Superior temporal gyrus (tissue), 1 donor: Measurements from ENCODE around the gene TEDDM1.
A peak's percentile ranks its signal among the peaks of the same experiment; 100 is the strongest.
"Not testable (repeated sequence)": the region's sequence is repeated elsewhere in the genome, so short reads cannot be mapped to it uniquely, and the experiment has no call there.

ENCODE experiments used
- DNase-seq: peaks from one replicate; pipeline ENCODE4 v3.0.0-alpha.2; 2016; ENCODE audit errors: extremely low spot score

Gene TEDDM1, protein sequence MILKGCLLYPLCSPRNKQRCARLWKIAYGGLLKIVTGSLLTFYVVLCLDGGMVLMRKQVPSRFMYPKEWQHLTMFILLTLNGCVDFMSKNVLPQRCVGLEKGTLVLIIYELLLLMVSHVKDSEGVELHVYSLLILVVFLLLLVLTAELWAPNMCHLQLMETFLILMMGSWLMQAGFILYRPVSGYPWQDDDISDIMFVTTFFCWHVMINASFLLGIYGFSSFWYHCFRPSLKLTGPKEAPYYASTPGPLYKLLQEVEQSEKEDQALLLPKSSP

DNA sequence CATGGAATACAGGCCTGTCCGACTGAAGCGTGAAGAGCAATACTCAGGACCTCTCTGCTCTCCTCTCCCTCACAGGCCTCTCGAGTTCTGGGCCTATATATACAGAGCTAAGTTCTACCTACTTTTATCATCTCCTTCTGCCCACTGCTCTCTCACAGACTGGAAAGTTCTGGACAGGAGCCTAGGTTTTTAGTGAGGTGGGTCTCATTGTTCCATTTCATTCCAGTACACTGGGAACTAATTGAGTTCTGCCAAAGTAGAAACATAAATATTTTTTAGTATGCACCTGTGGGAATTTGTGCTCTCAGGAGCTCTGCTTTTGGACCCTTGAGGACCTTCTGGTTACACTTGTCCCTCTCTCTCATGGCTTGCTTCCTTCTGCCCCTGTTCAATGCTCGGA lies at the start of gene TEDDM1:
Gene TEDDM1 (minus strand): TSS at position 101 of the 400 bp plus-strand sequence. CDS start 182 bp downstream, outside the sequence.
- DNase-seq = no peak

DNA sequence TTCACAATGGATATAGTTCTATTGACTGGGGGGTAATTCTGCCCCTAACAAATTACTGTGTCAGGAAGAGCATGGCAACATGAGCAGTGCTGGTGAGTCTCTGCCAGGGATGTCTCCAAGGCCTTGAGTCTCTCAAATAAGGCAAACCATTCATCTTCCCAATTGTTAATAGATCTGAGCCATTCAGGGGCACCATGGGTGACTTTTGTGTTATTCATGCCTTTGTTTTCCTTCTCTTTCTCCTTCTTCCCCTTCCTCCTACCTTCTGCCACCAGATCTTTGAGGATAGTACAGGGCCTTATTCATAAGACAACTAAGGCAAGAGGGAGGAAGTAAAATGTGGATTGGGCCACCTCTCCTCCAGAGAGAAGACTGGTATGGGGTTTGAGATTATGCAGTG lies 49.6 kb upstream of the TEDDM1 start, which contains the start of gene RGSL1:
Gene RGSL1 (plus strand): TSS at position 60 of the 400 bp plus-strand sequence. CDS start 20 bp downstream, at position 80.
- DNase-seq = no peak

DNA sequence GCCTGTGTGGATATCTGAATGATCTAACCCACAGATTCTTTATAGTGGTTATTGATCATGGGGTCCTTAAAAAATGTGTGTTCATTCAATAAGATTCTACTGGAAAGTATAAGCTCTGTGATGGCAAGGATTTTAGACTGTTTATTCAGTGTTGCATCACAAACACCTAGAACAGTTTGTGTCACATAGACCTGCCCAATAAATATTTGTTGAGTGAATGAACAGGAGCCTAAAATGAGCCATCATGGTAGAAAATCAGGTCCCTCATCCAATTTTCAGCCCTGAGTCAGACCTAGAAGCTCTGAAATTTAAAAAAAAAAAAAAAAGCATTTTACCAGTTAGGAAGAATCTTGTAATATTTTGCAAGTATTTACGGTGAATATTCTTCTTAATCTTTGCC lies 47.2 kb upstream of the TEDDM1 start:
- DNase-seq = no peak

DNA sequence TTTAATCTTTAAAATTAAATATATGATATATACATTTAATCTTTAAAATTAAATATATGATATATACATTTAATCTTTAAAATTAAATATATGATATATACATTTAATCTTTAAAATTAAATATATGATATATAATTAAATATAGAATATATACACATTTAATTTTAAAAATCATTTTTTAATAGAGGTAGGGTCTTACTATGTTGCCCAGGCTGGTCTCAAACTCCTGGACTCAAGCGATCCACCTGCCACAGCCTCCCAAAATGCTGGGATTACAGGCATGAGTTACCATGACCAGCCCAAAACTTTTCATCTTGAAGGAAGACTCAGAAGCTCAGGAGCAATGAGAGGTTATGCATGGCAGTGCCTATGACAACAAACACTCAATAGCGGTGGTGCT lies 46.7 kb upstream of the TEDDM1 start:
- DNase-seq = not testable (repeated sequence)

DNA sequence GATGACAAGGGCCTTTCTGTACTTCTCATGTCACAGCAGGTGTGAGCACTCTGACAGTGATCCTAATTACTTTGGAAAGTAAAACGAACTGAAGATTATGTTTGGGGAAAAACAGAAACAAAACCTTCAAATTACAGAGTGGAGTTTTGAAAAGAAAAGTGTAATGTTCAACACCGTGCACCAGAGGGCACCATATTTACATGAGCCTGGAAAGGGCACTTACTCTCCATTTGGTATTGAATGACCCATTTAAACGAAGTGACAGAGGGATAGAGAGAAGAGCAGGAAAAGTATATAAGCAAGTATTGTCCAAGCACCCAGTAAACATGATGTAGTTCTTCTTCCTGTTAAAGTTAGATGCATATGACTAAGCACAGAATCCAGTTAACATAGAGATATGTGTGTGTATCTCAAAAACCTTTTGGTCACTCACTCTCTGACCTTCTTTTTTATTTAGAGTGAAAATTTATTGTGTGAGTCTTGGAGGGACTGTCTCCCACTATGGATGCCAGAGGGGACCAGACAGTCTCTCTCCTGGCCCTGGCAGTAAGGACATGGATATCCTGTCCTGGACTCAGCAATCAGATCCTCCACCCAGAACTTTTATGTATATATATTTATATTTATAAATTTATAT lies 45.7 kb upstream of the TEDDM1 start:
- DNase-seq = peak; percentile 47

DNA sequence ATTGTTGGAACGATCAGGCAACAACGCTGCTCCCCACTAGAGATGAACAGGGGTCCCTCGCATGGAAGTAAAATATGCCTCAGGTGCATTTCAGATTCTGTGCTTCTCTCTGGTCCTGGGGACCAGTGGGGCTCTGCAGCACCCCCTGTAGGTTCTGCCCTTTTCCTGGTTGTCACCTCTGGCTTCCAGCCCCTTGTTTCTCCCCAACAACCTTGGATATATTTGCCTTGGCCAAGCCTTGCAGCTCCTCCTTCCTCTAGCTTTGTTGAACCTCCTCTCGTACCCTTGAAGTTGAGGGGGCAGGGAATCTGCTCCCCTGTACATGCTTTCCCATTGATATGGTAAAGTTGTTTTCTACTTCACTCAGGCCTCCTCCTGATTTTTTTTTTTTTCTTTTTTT lies 44.0 kb upstream of the TEDDM1 start:
- DNase-seq = no peak

DNA sequence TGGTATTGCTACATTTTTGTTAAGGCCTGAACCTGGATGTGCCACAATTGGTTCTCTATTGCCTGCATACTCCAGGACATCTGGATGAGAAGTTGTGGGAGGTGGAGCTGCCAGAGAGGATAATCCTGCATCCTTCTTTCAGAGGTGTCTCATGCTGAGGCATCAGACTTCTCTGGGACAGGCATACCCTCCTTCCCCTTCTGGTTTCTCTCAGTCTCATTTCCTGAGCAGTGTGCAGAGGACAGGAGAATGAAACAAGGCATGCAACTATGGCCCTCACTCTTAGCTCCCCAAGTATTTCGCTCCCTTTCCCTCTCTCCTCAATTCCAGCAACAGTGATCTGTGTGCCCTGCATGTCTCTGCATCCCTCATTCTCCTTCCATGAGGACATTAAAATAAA lies 41.9 kb upstream of the TEDDM1 start:
- DNase-seq = no peak

DNA sequence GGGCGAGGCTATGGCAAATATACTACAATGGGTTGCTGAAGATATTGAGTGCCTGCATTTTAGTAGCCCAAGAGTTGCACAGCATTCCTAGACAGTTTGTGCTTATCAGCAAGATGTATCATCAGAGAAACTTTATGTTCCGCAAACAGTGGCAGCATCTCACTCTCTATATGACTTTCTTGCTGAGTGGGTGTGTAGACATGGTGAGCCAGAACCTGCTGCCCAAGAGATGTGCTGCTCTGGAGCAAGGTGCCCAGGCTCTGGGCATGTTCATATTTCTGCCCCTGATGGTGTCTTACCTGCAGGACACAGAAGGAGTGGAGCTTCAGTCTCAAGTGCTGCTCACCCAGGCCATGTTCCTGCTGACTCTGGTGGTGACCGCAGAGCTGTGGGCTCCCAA lies 41.3 kb upstream of the TEDDM1 start:
- DNase-seq = no peak

DNA sequence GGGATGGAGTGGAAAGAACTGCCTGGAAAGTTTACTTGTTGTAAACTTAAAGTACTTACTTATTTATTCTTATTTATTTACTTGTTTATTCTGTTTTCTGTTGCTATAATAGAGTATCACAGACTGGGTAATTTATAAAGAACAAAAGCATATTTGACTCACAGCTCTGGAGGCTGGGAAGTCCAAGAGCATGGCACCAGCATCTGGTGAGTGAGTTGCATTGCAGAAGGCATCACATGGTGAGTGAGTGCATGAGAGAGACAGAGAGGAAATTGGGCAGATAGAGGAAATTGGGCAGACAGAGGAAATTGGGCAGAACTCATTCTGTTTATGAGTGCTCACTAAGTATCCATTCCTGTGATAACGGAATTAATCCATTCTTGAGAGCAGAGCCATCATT lies 37.9 kb upstream of the TEDDM1 start:
- no peak for DNase-seq

DNA sequence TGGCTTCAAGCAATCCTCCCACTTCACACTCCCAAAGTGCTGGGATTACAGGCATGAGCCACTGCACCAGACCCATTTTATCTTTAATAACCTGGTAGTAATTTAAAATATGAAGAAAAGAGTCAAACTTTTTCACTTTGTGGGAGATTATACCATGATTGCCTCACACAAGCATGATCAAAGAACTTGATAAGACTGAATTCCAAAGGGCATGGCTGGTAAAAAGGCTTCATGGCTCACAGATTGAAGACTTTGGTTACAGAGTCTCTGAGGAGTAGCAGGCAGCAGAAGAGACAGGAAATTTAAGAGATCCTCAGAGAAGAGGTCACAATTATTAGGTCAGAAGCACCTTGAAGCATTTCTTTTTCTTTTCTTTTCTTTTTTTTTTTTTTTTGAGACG lies 33.1 kb upstream of the TEDDM1 start:
- DNase-seq = no peak

DNA sequence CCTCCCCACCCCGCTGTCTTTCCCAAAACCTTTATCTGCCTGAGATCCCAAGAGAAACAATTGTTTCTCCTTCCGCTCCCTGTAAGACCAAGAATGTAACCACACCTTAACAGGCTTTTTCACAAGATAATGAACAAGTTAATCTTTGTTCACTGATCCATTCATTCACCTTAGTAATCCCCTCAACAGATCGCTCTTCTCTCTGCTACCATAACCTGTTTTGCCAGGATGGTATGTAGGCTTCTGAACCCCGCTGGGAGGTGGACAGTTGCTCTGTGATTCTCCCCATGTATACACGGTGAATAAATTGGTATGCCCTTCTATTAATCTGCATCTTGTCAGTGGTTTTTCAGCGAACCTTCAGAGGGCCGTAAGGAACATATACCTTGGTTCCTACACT lies 30.8 kb upstream of the TEDDM1 start:
- DNase-seq = no peak

DNA sequence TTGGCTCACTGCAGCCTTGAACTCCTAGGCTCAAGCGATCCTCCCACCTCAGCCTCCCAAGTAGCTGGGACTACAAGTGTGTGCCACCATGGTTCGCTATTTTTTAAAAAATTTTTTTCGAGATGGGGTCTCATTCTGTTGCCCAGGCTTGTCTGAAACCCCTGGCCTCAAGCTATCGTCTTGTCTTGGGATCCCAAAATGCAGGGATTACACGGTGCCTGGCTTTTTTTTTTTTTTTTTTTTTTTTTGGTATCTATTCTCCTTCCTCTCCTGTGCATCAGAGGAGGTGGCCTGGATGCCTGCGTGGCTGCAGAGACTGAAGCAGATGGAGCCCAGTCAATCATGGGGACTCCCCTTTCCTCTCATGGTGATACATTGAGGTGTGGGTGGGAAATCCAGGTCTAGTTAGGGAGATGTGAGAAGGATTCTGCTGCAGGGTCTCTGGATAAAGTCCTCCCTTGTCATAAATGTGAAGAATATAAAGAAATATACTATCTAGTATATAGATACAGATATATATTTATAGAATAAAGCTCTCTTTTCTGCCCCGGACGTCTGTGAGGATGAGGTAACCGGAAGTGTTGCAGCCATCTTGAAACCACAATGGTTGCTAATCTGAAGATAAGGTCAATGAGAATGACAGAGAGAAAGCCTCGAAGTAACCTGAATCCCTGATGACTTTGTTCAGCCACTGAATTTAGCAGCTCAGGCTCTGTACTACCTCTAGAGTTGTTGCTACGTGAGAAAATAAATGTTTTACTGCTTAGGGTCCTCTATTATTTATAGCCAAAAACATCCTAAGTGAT lies 30.0 kb upstream of the TEDDM1 start:
- no peak for DNase-seq

DNA sequence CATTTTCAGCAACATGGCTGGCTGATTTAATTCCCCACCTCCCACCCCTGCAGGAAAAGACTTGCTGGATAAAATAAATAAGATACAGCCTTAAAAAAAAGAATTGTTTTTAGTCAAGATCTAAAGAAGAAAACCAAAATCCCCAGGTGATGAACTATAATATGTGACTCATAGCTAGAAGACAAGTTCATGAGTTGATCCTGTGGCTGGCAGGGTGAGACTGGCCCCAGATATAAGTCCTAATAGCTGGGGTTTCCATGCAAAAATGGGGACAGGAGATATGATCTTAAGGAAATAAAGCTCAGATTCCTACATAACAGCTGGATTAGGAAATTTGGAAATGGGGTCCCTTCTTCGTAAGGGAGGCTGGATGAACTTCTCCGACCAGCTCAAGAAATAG lies 27.6 kb upstream of the TEDDM1 start:
- DNase-seq = no peak

DNA sequence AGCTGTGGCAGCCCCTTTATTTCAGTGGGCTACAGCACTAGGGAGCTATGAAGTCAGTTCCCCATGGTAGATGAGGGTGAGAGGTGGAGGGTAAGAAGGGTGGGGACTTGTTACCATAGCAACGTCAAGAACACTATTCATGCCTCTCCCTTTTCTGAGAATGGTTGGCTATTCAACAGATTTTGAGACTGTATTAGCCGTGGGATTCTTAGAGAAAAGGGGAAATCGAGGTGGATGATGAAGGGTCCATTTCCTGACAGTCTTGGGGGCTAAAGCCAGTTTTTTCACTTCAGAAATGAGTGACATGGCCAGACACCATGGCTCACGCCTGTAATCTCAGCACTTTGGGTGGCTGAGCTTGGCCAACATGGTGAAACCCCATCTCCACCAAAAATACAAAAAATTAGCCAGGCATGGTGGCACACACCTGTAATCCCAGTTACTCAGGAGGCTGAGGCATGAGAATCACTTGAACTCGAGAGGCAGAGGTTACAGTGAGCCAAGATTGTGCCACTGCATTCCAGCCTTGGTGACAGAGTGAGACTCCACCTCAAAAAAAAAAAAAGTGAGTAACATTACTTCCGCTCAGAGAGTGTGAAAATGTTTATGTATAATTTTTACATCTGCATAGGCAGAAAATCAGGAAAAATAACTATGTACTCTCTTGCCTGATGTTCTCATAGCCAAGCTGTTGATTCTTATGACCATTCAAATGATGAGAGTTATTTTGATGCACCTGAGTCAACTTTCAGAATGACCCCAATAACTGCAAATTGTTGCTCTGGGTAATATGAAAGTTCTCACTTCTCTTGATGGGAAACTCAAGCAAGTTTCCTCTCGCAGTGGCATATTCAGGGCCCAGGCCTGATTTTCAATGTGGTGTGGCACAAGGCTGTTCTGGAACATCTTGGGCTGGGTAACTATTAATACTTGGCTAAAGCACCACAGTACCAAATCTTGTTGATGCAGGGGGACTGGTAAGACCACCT lies 26.3 kb upstream of the TEDDM1 start:
- DNase-seq = no peak

DNA sequence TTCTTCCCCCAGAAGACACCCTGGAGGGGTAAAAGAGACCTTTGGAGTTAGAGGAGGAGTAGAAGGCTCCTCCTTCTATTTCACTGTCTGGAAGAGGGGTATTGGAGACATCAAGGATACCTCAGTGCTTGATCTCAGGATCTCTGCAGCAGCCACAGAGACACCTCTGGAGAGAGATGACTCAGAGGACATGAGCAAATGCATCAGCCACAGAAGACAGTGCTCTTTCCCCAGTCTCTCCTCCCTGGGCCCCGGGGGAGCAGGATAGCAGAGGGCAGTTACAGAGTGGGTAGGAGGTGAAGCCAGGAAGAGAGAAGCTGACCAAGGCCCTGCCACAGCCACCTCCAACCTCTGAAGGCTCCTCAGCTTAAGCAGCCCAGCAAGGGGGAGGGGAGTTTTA lies 15.3 kb upstream of the TEDDM1 start:
- DNase-seq = no peak

DNA sequence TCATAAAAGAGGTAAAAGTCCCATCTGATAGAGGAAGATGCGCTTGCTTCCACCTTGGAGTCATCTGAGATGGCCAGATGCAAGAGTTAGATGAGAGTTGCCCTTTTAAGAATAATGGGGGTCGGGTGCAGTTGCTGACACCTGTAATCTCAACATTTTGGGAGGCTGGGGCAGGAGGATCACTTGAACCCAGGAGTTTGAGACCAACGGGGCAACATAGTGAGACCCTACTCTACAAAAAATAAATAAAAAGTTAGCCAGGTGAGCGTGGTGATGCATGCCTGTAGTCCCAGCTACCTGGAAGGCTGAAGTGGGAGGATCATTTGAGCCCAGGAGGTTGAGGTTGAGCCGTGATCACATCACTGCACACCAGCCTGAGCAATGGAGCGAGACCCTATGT lies 13.5 kb upstream of the TEDDM1 start:
- no peak for DNase-seq

DNA sequence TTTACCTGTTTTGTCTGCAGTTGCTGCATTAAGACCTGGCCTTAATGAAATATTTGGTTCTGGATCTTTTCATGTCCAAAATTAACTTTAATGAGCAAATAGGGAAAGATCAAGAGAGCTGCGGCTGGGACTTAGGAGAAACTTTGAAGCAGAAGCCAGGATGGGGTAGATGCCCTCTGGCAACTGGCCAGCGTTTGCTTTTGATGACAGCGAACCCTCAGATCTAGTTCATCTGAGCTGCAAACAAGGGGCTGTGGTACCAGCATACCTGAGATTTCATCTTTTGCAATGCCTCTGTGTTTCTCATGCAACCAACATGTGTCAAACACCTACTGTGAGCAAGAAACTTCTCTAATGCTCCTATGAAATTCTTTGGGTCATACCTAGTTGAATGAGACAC lies 13.0 kb upstream of the TEDDM1 start:
- DNase-seq = no peak

DNA sequence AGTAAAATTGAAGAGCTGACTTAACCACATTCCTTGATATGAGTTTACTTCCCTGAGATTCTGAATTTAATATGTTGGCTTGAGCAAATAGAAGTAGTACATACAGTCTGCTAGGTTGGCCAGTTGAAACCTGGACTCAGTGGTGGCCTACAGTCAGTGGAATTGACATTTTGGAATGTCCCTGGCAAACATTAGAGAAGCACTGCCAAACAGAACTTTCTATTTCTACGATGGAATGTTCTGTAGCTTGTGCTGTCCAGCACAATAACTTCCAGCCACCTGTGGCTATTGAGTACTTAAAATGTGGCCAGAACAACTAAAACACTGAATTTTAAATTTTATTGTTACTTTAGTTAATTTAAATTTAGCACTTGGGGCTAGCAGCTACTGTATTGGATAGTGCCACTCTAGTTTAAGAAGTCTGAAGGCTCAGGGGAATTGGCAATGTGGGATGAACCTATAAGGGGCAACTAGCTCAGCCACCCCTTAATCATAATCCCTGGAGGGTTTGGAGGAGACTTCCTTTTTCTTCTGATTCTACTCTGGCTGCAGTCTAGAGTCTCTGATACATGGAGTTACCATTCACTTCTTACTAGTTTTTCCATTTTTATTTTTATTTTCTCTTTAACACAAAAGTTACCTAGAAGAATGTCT lies 10.3 kb upstream of the TEDDM1 start:
- no peak for DNase-seq

DNA sequence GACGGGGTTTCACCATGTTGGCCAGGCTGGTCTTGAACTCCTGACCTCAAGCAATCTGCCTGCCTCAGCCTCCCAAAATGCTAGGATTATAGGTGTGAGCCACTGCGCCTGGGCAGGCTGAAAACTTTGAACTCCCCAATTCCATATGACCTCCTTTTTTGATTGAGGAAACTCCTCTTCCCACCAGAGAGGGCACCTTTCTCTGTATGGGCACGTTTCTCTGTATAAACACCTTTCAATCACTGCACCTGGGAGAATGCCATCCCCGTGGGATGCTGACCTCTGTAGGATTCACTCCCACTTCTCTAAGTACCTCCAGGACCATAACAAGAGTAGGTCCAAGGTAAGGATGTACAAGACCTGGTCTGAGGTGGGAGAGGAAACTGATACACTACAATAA lies 9.7 kb upstream of the TEDDM1 start:
- no peak for DNase-seq

DNA sequence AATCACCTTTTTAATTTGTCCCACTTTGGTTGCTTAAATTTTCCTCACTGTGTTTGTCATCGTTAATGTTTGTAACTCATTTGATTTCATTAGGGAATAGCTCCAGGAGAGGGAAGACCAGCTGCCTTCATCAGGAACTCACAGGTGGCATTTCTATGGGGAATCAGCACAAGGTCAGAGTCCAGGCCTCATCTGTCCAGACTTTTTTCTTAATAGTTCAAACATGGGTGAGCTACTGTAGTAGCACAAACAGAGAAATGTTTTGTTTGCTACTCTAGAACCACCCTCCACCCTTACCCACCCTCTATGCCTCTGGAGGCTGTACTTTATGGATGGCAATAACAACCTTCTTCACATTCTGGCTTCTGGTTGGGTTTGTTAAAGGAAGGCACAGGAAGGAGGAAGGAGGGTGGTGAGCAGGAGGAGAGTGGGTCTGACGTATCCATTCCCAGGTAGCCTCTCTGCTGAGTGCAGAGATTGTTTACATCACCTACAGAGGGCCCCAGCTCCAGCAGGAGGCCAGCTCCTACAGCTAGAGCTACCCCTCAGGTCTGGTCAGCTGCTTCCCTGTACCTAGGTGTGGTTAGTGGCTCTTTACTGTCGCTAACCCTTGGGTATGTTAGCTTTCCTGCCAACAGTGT lies 8.1 kb upstream of the TEDDM1 start:
- DNase-seq = no peak

DNA sequence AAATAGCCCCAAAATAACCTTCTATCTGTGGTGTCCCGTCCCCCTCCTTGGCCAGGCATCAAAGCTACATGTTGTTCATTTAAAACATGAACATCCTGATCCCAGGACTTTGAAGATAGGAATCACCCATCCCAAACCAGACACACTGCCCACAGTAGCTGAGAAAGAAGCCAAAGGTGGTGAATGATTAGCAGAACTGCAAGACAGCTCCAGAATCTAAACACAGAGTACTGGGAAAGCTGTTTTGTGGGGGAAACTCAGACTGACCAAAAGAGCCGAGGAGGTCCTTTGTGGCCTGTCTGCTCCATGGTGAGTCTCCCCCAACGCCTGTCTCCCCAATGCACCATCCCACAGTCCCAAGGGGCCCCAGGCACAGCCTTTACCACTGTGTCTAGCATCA lies 7.3 kb upstream of the TEDDM1 start:
- DNase-seq = no peak
